ELR (cell line): Measurements from ENCODE around the gene ARRDC4.
A peak's percentile ranks its signal among the peaks of the same experiment; 100 is the strongest.

Experiments
- DNase-seq: peaks from one replicate; pipeline ENCODE4 v3.0.0-alpha.2; 2015; ENCODE audit warnings: low read depth

ARRDC4 gene

GRCh38 chr15:97960364-97961066 lies at the start of gene ARRDC4:
Gene ARRDC4 (plus strand): TSS chr15:97960703. CDS start chr15:97960862, 159 bp downstream.
- DNase-seq: peak; percentile 99

GRCh38 chr15:97914711-97915110 lies 45.8 kb upstream of the ARRDC4 start:
- no peak for DNase-seq

GRCh38 chr15:97915261-97915660 lies 45.2 kb upstream of the ARRDC4 start:
- DNase-seq: peak; percentile 19

GRCh38 chr15:97921296-97921865 lies 39.1 kb upstream of the ARRDC4 start:
- no peak for DNase-seq

GRCh38 chr15:97929456-97930229 lies 30.9 kb upstream of the ARRDC4 start:
- DNase-seq: no peak

GRCh38 chr15:97930230-97930629 lies 30.3 kb upstream of the ARRDC4 start:
- DNase-seq: no peak

- DNase-seq: no peak
Observed at GRCh38 chr15:97931314-97931713, 29.2 kb upstream of the ARRDC4 start.

GRCh38 chr15:97933589-97933988 lies 26.9 kb upstream of the ARRDC4 start:
- no peak for DNase-seq

GRCh38 chr15:97940993-97941392 lies 19.5 kb upstream of the ARRDC4 start:
- no peak for DNase-seq

- DNase-seq: no peak
Observed at GRCh38 chr15:97941572-97941971, 18.9 kb upstream of the ARRDC4 start.

- DNase-seq: no peak
Observed at GRCh38 chr15:97944724-97945123, 15.8 kb upstream of the ARRDC4 start.

- peak; percentile 37 for DNase-seq
Observed at GRCh38 chr15:97947465-97948260, 12.8 kb upstream of the ARRDC4 start.

GRCh38 chr15:97953254-97953653 lies 7.2 kb upstream of the ARRDC4 start:
- DNase-seq: no peak

GRCh38 chr15:97953748-97954147 lies 6.8 kb upstream of the ARRDC4 start:
- DNase-seq: no peak

- DNase-seq: no peak
Observed at GRCh38 chr15:97955035-97955434, 5.5 kb upstream of the ARRDC4 start.

- DNase-seq: no peak
Observed at GRCh38 chr15:97955529-97955928, 5.0 kb upstream of the ARRDC4 start.

GRCh38 chr15:97959724-97960363 lies 659 bp upstream of the ARRDC4 start:
- DNase-seq: no peak

GRCh38 chr15:97961067-97961954 lies 808 bp downstream of the ARRDC4 start:
- DNase-seq: peak; percentile 44

- no peak for DNase-seq
Observed at GRCh38 chr15:97962263-97962662, 1.8 kb downstream of the ARRDC4 start.

GRCh38 chr15:97963779-97964178 lies 3.3 kb downstream of the ARRDC4 start:
- DNase-seq: no peak

- DNase-seq: no peak
Observed at GRCh38 chr15:97966246-97966645, 5.7 kb downstream of the ARRDC4 start.
